A673 (cell line): Measurements from ENCODE around the gene SEPTIN10. TPM values are rescaled to one million over a fixed set of nuclear protein-coding genes. Genes with fewer than 3 reads are reported as not detected.

Source experiments
- Bru-seq: library from RNA; stranded (reverse); fragments of 400-500 nt; gene quantifications from one replicate; lab custom pipeline; 2021; lab: Mats Ljungman, UMichigan
- BruChase-seq, 2 experiments: library from RNA; stranded (reverse); fragments of 400-500 nt; gene quantifications; one replicate each; lab custom pipeline; 2021; lab: Mats Ljungman, UMichigan
- BruUV-seq: library from RNA; stranded (reverse); fragments of 400-500 nt; replicated peaks from 2 replicates; lab custom pipeline; 2021; lab: Mats Ljungman, UMichigan
- CTCF ChIA-PET: fragments of 300-600 bp; sonication (Branson Sonifier 250); formaldehyde crosslinking; loops from one replicate; lab custom pipeline; 2022; ENCODE audit warnings: antibody characterized with exemption; lab: Charles Lee
- POLR2A ChIA-PET: fragments of 300-600 bp; sonication (Branson Sonifier 250); formaldehyde crosslinking; loops from one replicate; lab custom pipeline; 2022; ENCODE audit warnings: antibody characterized with exemption; ENCODE audit not compliant: low non-redundant PET; lab: Charles Lee
- DNase-seq: peaks from one replicate; pipeline ENCODE4 v3.0.0-alpha.2; 2015; ENCODE audit warnings: low spot score
- H3K27ac ChIP-seq: fragments of 200-600 bp; sonication (generic); 2 replicates; pipeline ENCODE4 v1.5.1; 2016; ENCODE audit warnings: mixed run types, low read depth, mild to moderate bottlenecking, mixed read lengths, antibody characterized with exemption, low read length; ENCODE audit not compliant: poor library complexity, severe bottlenecking
- H3K27me3 ChIP-seq: fragments of 200-600 bp; sonication (generic); replicated peaks from 2 replicates; pipeline ENCODE4 v1.6.1; 2017; ENCODE audit warnings: mixed run types, low read depth, mild to moderate bottlenecking, mixed read lengths, antibody characterized with exemption, low read length; ENCODE audit not compliant: insufficient read depth, poor library complexity
- H3K36me3 ChIP-seq: fragments of 200-600 bp; sonication (generic); 2 replicates; pipeline ENCODE4 v1.6.1; 2016; ENCODE audit warnings: mixed run types, mild to moderate bottlenecking, mixed read lengths, antibody characterized with exemption, low read length; ENCODE audit not compliant: insufficient read depth, poor library complexity, severe bottlenecking
- H3K4me1 ChIP-seq: fragments of 200-600 bp; sonication (generic); 2 replicates; pipeline ENCODE4 v1.6.1; 2017; ENCODE audit warnings: mixed run types, mild to moderate bottlenecking, mixed read lengths, antibody characterized with exemption, low read length; ENCODE audit not compliant: insufficient read depth, poor library complexity, severe bottlenecking
- H3K4me3 ChIP-seq: fragments of 200-600 bp; sonication (generic); 2 replicates; pipeline ENCODE4 v1.5.1; 2016; ENCODE audit warnings: low read depth, mixed run types, mild to moderate bottlenecking, mixed read lengths, low read length; ENCODE audit not compliant: poor library complexity, severe bottlenecking
- H3K9me3 ChIP-seq: fragments of 200-600 bp; sonication (generic); 2 replicates; pipeline ENCODE4 v1.6.1; 2016; ENCODE audit warnings: mixed run types, low read depth, mild to moderate bottlenecking, mixed read lengths, antibody characterized with exemption, low read length; ENCODE audit not compliant: poor library complexity, severe bottlenecking
- EZH2 ChIP-seq: fragments of 200-600 bp; sonication (generic); IDR thresholded peaks from 2 replicates; pipeline ENCODE4 v1.6.1; 2017; ENCODE audit warnings: borderline replicate concordance, low read depth, mild to moderate bottlenecking, mixed read lengths, antibody characterized with exemption, low read length; ENCODE audit not compliant: poor library complexity, severe bottlenecking
- intact Hi-C: fragments of 100-400 bp; cut with micrococcal nuclease; formaldehyde crosslinking; loops from one replicate; pipeline ENCODE4 v1.10.0; 2022; ENCODE audit not compliant: unreplicated experiment
- long read RNA-seq: library from polyadenylated mRNA; stranded (forward); transcript quantifications from one replicate; pipeline ENCODE4 v2.0.0, GENCODE V29; 2022
- total RNA-seq: library from RNA; stranded (reverse); gene quantifications from 2 replicates; pipeline ENCODE4 v1.2.3, GENCODE V29; 2021
- TF ChIP-seq, protein P1 (sequence below): fragments of 300-800, 200-600 bp; sonication (generic); conservative IDR thresholded peaks from 2 replicates; pipeline ENCODE4 v1.5.1; 2017; ENCODE audit warnings: low read depth, mild to moderate bottlenecking, antibody characterized with exemption, low read length, moderate library complexity, mixed read lengths

The SEPTIN10 gene
- total RNA-seq (106 and 118 TPM in 2 replicates), Bru-seq, nascent RNA (percentile 91 among the genes with signal in this experiment), BruChase-seq, experiment 1, labeled RNA remaining after a 2-hour chase (percentile 92 among the genes with signal in this experiment), BruChase-seq, experiment 2, labeled RNA remaining after a 6-hour chase (percentile 93 among the genes with signal in this experiment)
- long read RNA-seq, transcript SEPT10-202 (11 exons, 3,071 nt), result major isoform, 76 of 166 reads
- long read RNA-seq, transcript SEPT10-203 (10 exons, 2,719 nt), result minor isoform, 18 of 166 reads
- long read RNA-seq, transcript SEPT10-205 (10 exons, 1,605 nt), result minor isoform, 10 of 166 reads
- long read RNA-seq, partial matches to known transcripts, result 29 of 166 reads
- long read RNA-seq, other reads (novel, unspliced or antisense), result 33 of 166 reads

- peak; percentile 99 for DNase-seq
- intact Hi-C loops, result loop anchor here (5.0 kb wide), 1 partner anchor 67 kb away; no protein-coding TSS in a partner anchor
- peak within 1 kb of the TSS; percentile 65 for H3K4me3 ChIP-seq
- H3K27me3 ChIP-seq, result no peaks in the 10 kb centered on the region
- TF ChIP-seq EZH2, result no peak
- TF ChIP-seq, protein P1, sequence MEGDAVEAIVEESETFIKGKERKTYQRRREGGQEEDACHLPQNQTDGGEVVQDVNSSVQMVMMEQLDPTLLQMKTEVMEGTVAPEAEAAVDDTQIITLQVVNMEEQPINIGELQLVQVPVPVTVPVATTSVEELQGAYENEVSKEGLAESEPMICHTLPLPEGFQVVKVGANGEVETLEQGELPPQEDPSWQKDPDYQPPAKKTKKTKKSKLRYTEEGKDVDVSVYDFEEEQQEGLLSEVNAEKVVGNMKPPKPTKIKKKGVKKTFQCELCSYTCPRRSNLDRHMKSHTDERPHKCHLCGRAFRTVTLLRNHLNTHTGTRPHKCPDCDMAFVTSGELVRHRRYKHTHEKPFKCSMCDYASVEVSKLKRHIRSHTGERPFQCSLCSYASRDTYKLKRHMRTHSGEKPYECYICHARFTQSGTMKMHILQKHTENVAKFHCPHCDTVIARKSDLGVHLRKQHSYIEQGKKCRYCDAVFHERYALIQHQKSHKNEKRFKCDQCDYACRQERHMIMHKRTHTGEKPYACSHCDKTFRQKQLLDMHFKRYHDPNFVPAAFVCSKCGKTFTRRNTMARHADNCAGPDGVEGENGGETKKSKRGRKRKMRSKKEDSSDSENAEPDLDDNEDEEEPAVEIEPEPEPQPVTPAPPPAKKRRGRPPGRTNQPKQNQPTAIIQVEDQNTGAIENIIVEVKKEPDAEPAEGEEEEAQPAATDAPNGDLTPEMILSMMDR, result no peak
- ChIA-PET POLR2A (no interaction called here), CTCF (no interaction called here)
- peaks cover 28% of the 10 kb centered on the region for H3K4me1 ChIP-seq
- no peaks in the 10 kb centered on the region for H3K9me3 ChIP-seq
- BruUV-seq, result no TSS peak
- no peaks in the 10 kb centered on the region for H3K36me3 ChIP-seq
- peak within 1 kb of the TSS; percentile 89 for H3K27ac ChIP-seq
These were observed at the start of gene SEPTIN10, which contains the start of gene SOWAHC for GRCh38 chr2:109613922-109614714. SEPTIN10 (minus strand) TSS chr2:109613966; CDS start chr2:109613827, 139 bp downstream. SOWAHC (plus strand) TSS chr2:109614364; CDS start chr2:109614490, 126 bp downstream.

- no peak overlapping the region for H3K27ac ChIP-seq
- intact Hi-C loops, result no loop called here
- no TSS peak for BruUV-seq
These were observed 49.1 kb upstream of the SEPTIN10 start for GRCh38 chr2:109662889-109663288.

More at GRCh38 chr2:109662889-109663288, 49.1 kb upstream of the SEPTIN10 start:
- ChIA-PET POLR2A (no interaction called here), CTCF (no interaction called here)
- Histone ChIP-seq H3K4me1 (no peaks in the 10 kb centered on the region), H3K4me3 (no peak overlapping the region), H3K27me3 (no peaks in the 10 kb centered on the region), H3K36me3 (no peaks in the 10 kb centered on the region), H3K9me3 (no peaks in the 10 kb centered on the region)
- TF ChIP-seq, protein P1, result no peak
- TF ChIP-seq EZH2, result no peak
- no peak for DNase-seq
